ENCODE measurements around the gene RCBTB1. TPM values are rescaled to one million over a fixed set of nuclear protein-coding genes. Genes with fewer than 3 reads are reported as not detected.

RCBTB1 gene
- total RNA-seq, 4 donors from 2014 or later, result 8.2 to 11.1 (median 10.2) TPM

GRCh38 chr13:49563516-49563915 is 21.8 kb downstream of the RCBTB1 start:
- DNase-seq (ENCODE audit: low spot score in 2 of 2), result no peak
- H3K4me3 ChIP-seq, result no peak overlapping the region
- no peaks in the 10 kb centered on the region for H3K9me3 ChIP-seq
- H3K4me1 ChIP-seq, result peaks cover 2% of the 10 kb centered on the region
- H3K27ac ChIP-seq, result no peak overlapping the region
- H3K27me3 ChIP-seq, result no peaks in the 10 kb centered on the region
- TF ChIP-seq POLR2A (IDR thresholded peaks at IDR 0.05), result no peak
- TF ChIP-seq POLR2AphosphoS5 (IDR thresholded peaks at IDR 0.05), result no peak
- no peak for TF ChIP-seq CTCF (IDR thresholded peaks at IDR 0.05)
- no peak for TF ChIP-seq EP300 (IDR thresholded peaks at IDR 0.05)
- peaks cover 26% of the 10 kb centered on the region for H3K36me3 ChIP-seq
- WGBS, result 61% methylated on average over 4 of the region's 5 CpGs

DNA sequence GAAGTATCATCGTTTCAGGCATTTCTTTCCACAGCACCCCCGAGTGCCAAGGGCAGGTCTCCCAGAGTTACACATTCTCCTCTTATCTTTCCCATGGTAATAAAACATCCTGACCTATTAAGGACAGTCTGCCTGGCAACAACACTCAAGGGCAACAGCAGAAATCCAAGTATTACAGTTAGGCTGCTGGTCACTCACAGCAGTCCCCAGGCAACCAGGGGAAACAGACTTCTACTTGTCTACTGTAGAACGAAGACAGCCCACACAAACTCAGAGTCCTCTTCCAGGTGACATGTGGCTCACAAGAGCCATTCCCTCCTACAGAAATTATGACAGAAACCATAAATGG is 24.3 kb downstream of the RCBTB1 start:
- H3K4me1 ChIP-seq, result peaks cover 2% of the 10 kb centered on the region
- no peak overlapping the region for H3K4me3 ChIP-seq
- TF ChIP-seq POLR2A (IDR thresholded peaks at IDR 0.05) (no peak), POLR2AphosphoS5 (IDR thresholded peaks at IDR 0.05) (no peak), EP300 (IDR thresholded peaks at IDR 0.05) (no peak), CTCF (IDR thresholded peaks at IDR 0.05) (no peak)
- H3K27ac ChIP-seq, result no peak overlapping the region
- peaks cover 33% of the 10 kb centered on the region for H3K36me3 ChIP-seq
- DNase-seq (ENCODE audit: low spot score in 2 of 2), result no peak
- whole genome bisulfite sequencing, result 52% methylated on average over 3 of the region's 3 CpGs
- no peaks in the 10 kb centered on the region for H3K9me3 ChIP-seq
- H3K27me3 ChIP-seq, result no peaks in the 10 kb centered on the region

GRCh38 chr13:49560270-49561061 is 24.9 kb downstream of the RCBTB1 start:
- Histone ChIP-seq H3K4me1 (peaks cover 2% of the 10 kb centered on the region), H3K27ac (no peak overlapping the region), H3K36me3 (peaks cover 34% of the 10 kb centered on the region), H3K9me3 (no peaks in the 10 kb centered on the region), H3K4me3 (no peak overlapping the region), H3K27me3 (no peaks in the 10 kb centered on the region)
- no peak for TF ChIP-seq POLR2AphosphoS5 (IDR thresholded peaks at IDR 0.05)
- WGBS, result 50% methylated on average over 10 of the region's 10 CpGs
- no peak for DNase-seq (ENCODE audit: low spot score in 2 of 2)

- DNase-seq (ENCODE audit: low spot score in 2 of 2), result no peak
- Histone ChIP-seq H3K27me3 (no peaks in the 10 kb centered on the region), H3K9me3 (no peaks in the 10 kb centered on the region), H3K36me3 (peaks cover 36% of the 10 kb centered on the region), H3K4me1 (peaks cover 2% of the 10 kb centered on the region), H3K4me3 (no peak overlapping the region), H3K27ac (no peak overlapping the region)
- TF ChIP-seq POLR2A (IDR thresholded peaks at IDR 0.05), result no peak
- no peak for TF ChIP-seq EP300 (IDR thresholded peaks at IDR 0.05)
- no peak for TF ChIP-seq POLR2AphosphoS5 (IDR thresholded peaks at IDR 0.05)
- TF ChIP-seq CTCF (IDR thresholded peaks at IDR 0.05), result no peak
- WGBS, result 99% methylated on average over 3 of the region's 3 CpGs
These were observed 26.4 kb downstream of the RCBTB1 start for GRCh38 chr13:49559006-49559405.

DNA sequence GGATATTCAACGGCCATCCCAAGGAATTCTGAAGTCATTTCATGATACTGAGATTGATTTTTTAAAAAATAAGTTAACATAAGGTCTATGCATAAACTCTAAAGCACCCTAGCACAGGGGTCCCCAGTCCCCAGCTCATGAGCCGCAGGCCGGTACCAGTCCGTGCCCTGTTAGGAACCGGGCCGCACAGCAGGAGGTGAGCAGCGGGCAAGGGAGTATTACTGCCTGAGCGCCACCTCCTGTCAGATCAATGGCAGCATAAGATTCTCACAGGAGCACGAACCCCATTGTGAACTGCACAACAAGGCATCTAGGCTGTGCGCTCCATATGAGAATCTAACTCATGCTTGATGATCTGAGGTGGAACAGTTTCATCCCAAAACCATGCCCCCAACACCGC is 31.0 kb downstream of the RCBTB1 start:
- Histone ChIP-seq H3K9me3 (no peaks in the 10 kb centered on the region), H3K27me3 (no peaks in the 10 kb centered on the region), H3K36me3 (peaks cover 44% of the 10 kb centered on the region), H3K27ac (no peak overlapping the region), H3K4me3 (no peak overlapping the region), H3K4me1 (no peaks in the 10 kb centered on the region)
- 85% methylated on average over 11 of the region's 11 CpGs for WGBS
- DNase-seq (ENCODE audit: low spot score in 2 of 2), result no peak
- TF ChIP-seq CTCF (IDR thresholded peaks at IDR 0.05) (no peak), POLR2AphosphoS5 (IDR thresholded peaks at IDR 0.05) (no peak), EP300 (IDR thresholded peaks at IDR 0.05) (no peak), POLR2A (IDR thresholded peaks at IDR 0.05) (no peak)
